H1 (cell line): ENCODE results near the gene LRRK1. TPM values are rescaled to one million over a fixed set of nuclear protein-coding genes. Genes with fewer than 3 reads are reported as not detected.

Source experiments
- SAP30 ChIP-seq: fragments of 300-600 bp; sonication (generic); IDR thresholded peaks from 2 replicates; pipeline ENCODE4 v1.7.1; 2012; ENCODE audit warnings: low read length, moderate library complexity, mild to moderate bottlenecking, inconsistent platforms; ENCODE audit not compliant: insufficient read depth, insufficient replicate concordance
- TCF12 ChIP-seq: IDR thresholded peaks from 2 replicates; pipeline ENCODE4 v1.6.1; 2011; ENCODE audit warnings: low read depth, mild to moderate bottlenecking, low read length
- polyA plus RNA-seq, 7 experiments: library from polyadenylated mRNA; depleted of rRNA in 3 of 7; stranded (reverse) in 5 of 7; unstranded in 2 of 7; fragments of >200 nt in 5 of 7; fragments of 200-250 nt in 2 of 7; gene quantifications; 1 replicate in 5 of 7; 2 replicates in 1 of 7; 4 replicates in 1 of 7; pipeline versions ENCODE4 v1.2.1 to v1.2.3, GENCODE V29; 2011 to 2013; ENCODE audit warnings: missing spikeins in 2 of 7, mixed read lengths in 2 of 7
- total RNA-seq: library from RNA; stranded (reverse); fragmentation: NEBNext Ultra II Directional; extraction: Animal tissue kit (Norgen Biotek cat#: 25700); gene quantifications from 2 replicates; pipeline ENCODE4 v1.2.1, GENCODE V29; 2021

The LRRK1 gene
- total and polyA plus RNA-seq, 2 of the 8 experiments (the other 6 are each of a cell fraction or from before 2014, with no cell fraction given): 1.2 to 3.6 TPM

DNA sequence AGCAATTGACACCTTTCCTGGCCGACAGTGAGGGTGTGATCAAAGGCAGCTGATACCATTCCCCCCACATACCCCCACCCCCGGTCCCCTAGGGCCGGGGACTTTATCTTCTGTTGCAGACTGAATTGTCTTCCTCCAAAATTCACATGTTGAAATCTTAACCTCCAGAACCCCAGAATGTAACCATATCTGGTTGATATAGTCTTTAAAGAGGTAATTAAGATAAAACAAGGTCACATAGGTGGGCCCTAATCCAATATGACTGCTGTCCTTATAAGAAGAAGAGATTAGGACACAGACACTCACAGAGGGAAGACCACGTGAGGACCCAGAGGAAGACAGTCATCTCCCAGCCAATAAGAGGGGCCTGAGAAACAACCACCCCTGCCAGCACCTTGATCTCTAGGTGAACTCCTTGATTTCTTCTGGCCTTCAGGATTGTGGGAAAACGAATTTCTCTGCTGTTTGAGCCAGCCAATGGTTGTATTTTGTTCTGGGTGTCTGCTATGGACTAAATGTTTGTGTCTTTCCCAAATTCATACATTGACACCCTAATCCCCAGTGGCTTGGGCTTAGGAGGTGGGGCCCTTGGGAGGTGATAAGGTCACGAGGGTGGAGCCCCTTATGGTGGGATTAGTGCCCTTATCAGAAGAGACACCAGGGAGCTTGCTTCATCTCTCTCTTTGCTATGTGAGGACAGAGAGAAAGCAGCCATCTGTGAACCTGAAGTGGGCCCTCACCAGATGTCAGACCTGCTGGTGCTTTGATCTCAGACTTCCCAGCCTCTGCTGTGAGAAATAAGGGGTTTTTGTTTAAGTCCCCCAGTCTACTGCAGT lies 188.7 kb downstream of the LRRK1 start (continued):
- no peak for TF ChIP-seq SAP30
- TF ChIP-seq TCF12: no peak
